ENCODE data around the gene CCDC91. TPM values are rescaled to one million over a fixed set of nuclear protein-coding genes. Genes with fewer than 3 reads are reported as not detected.

The CCDC91 gene
- total RNA-seq, 1 donor from 2014 or later: 76.6 TPM

GRCh38 chr12:28240853-28241252 is 50.6 kb downstream of the CCDC91 start:
- Histone ChIP-seq H3K4me1 (no peaks in the 10 kb centered on the region), H3K27ac (no peak overlapping the region), H3K36me3 (no peaks in the 10 kb centered on the region), H3K27me3 (no peaks in the 10 kb centered on the region), H3K9me3 (no peaks in the 10 kb centered on the region), H3K4me3 (no peak overlapping the region)
- TF ChIP-seq POLR2AphosphoS5 (IDR thresholded peaks at IDR 0.05; ENCODE audit: insufficient read depth in 1 of 2, low read depth in 1 of 2) (no peak), POLR2A (IDR thresholded peaks at IDR 0.05) (no peak), CTCF (IDR thresholded peaks at IDR 0.05) (no peak)
- intact Hi-C loops (cut with DNase I): no loop called here
- no peak for DNase-seq (ENCODE audit: extremely low spot score in 2 of 2)

- no peak for TF ChIP-seq POLR2A (IDR thresholded peaks at IDR 0.05)
- TF ChIP-seq CTCF (IDR thresholded peaks at IDR 0.05): no peak
- no peak for TF ChIP-seq POLR2AphosphoS5 (IDR thresholded peaks at IDR 0.05; ENCODE audit: insufficient read depth in 1 of 2, low read depth in 1 of 2)
- Histone ChIP-seq H3K27ac (no peak overlapping the region), H3K9me3 (no peaks in the 10 kb centered on the region), H3K4me3 (no peak overlapping the region), H3K36me3 (no peaks in the 10 kb centered on the region), H3K4me1 (no peaks in the 10 kb centered on the region), H3K27me3 (no peaks in the 10 kb centered on the region)
- no peak for DNase-seq (ENCODE audit: extremely low spot score in 2 of 2)
- intact Hi-C loops (cut with DNase I): no loop called here
Measured at GRCh38 chr12:28242129-28242495, 51.9 kb downstream of the CCDC91 start.

GRCh38 chr12:28242496-28243309 is 52.4 kb downstream of the CCDC91 start:
- Histone ChIP-seq H3K36me3 (no peaks in the 10 kb centered on the region), H3K27ac (no peak overlapping the region), H3K4me1 (no peaks in the 10 kb centered on the region), H3K4me3 (no peak overlapping the region), H3K9me3 (no peaks in the 10 kb centered on the region), H3K27me3 (no peaks in the 10 kb centered on the region)
- DNase-seq (ENCODE audit: extremely low spot score in 2 of 2): no peak
- intact Hi-C loops (cut with DNase I): no loop called here
- TF ChIP-seq CTCF (IDR thresholded peaks at IDR 0.05) (no peak), POLR2A (IDR thresholded peaks at IDR 0.05) (no peak), POLR2AphosphoS5 (IDR thresholded peaks at IDR 0.05; ENCODE audit: insufficient read depth in 1 of 2, low read depth in 1 of 2) (no peak)

- H3K27ac ChIP-seq: no peak overlapping the region
- H3K27me3 ChIP-seq: no peaks in the 10 kb centered on the region
- no peak overlapping the region for H3K4me3 ChIP-seq
- intact Hi-C loops (cut with DNase I): no loop called here
- peaks cover 2% of the 10 kb centered on the region for H3K4me1 ChIP-seq
- DNase-seq (ENCODE audit: extremely low spot score in 2 of 2): no peak
- TF ChIP-seq CTCF (IDR thresholded peaks at IDR 0.05) (no peak), POLR2A (IDR thresholded peaks at IDR 0.05) (no peak), POLR2AphosphoS5 (IDR thresholded peaks at IDR 0.05; ENCODE audit: insufficient read depth in 1 of 2, low read depth in 1 of 2) (no peak)
- no peaks in the 10 kb centered on the region for H3K9me3 ChIP-seq
- no peaks in the 10 kb centered on the region for H3K36me3 ChIP-seq
Measured at GRCh38 chr12:28243310-28243633, 53.0 kb downstream of the CCDC91 start.

GRCh38 chr12:28247806-28248205 is 57.5 kb downstream of the CCDC91 start:
- intact Hi-C loops (cut with DNase I): no loop called here
- DNase-seq (ENCODE audit: extremely low spot score in 2 of 2): no peak
- no peak overlapping the region for H3K27ac ChIP-seq
- H3K27me3 ChIP-seq: no peaks in the 10 kb centered on the region
- H3K36me3 ChIP-seq: no peaks in the 10 kb centered on the region
- no peaks in the 10 kb centered on the region for H3K9me3 ChIP-seq
- no peak overlapping the region for H3K4me3 ChIP-seq
- H3K4me1 ChIP-seq: peaks cover 8% of the 10 kb centered on the region
- TF ChIP-seq POLR2AphosphoS5 (IDR thresholded peaks at IDR 0.05; ENCODE audit: insufficient read depth in 1 of 2, low read depth in 1 of 2) (no peak), CTCF (IDR thresholded peaks at IDR 0.05) (no peak), POLR2A (IDR thresholded peaks at IDR 0.05) (no peak)

Data from vagina (tissue), 2 donors.